Right lobe of liver (tissue), 6 donors: ENCODE results near the gene TRABD2B. TPM values are rescaled to one million over a fixed set of nuclear protein-coding genes. Genes with fewer than 3 reads are reported as not detected.

ENCODE experiments used
- ATAC-seq, 4 donors: fragments of 200-7000 bp; cut with Tn5 transposase; one replicate each; pipeline ENCODE4 v1.9.1; 2020; ENCODE audit warnings: mild to moderate bottlenecking in 4 of 4, moderate library complexity in 4 of 4
- DNase-seq, 3 donors: peaks; one replicate each; pipeline ENCODE4 v3.0.0-alpha.2; 2020
- H3K27ac ChIP-seq, 3 donors: fragments of 200-600 bp; one replicate each; pipeline ENCODE4 v1.8.0; 2022
- H3K27me3 ChIP-seq, 2 donors: fragments of 200-600 bp; one replicate each; pipeline ENCODE4 v1.8.0; 2022
- H3K36me3 ChIP-seq, 4 donors: fragments of 200-600 bp; sonication (generic) in 1 of 4; one replicate each; pipeline versions ENCODE4 v1.5.1 to v1.8.0; 2017 to 2022; ENCODE audit warnings: control low read depth in 1 of 4
- H3K4me1 ChIP-seq, 4 donors: fragments of 200-600 bp; sonication (generic) in 1 of 4; one replicate each; pipeline versions ENCODE4 v1.5.1 to v1.8.0; 2017 to 2022; ENCODE audit warnings: control low read depth in 1 of 4
- H3K4me3 ChIP-seq, 3 donors: fragments of 200-600 bp; one replicate each; pipeline ENCODE4 v1.8.0; 2022
- H3K9me3 ChIP-seq, 4 donors: fragments of 200-600 bp; sonication (generic) in 1 of 4; one replicate each; pipeline versions ENCODE4 v1.5.1 to v1.8.0; 2017 to 2022; ENCODE audit warnings: control low read depth in 1 of 4
- POLR2A ChIP-seq: fragments of 450-650 bp; IDR thresholded peaks from one replicate; pipeline ENCODE4 v1.6.1; 2017; ENCODE audit warnings: antibody characterized with exemption, mild to moderate bottlenecking
- WGBS: methylation state at CpG from one replicate; pipeline ENCODE4 v1.1.6; 2018; ENCODE audit warnings: low coverage, low lambda C conversion rate; ENCODE audit not compliant: insufficient coverage; ENCODE audit errors: missing lambda C conversion rate; 5-methylcytosine and 5-hydroxymethylcytosine counted together
- intact Hi-C, 2 donors: fragments of 100-400 bp; cut with DNase I; formaldehyde crosslinking; loops; one replicate each; pipeline versions ENCODE4 v1.11.2 to v1.14.1; 2022
- total RNA-seq, 6 experiments: library from RNA; depleted of rRNA in 2 of 6; stranded (reverse); fragments of >200 nt in 2 of 6; fragmentation: NEBNext Ultra II Directional in 3 of 6; extraction: Animal tissue kit (Norgen Biotek cat#: 25700) in 3 of 6; gene quantifications; one replicate each; pipeline versions ENCODE4 v1.1.0 to v1.2.4, GENCODE V29; 2016 to 2023
- TF ChIP-seq, protein P1 (sequence below), 4 donors: fragments of 200-600 bp in 3 of 4; fragments of 450-650 bp in 1 of 4; IDR thresholded peaks; one replicate each; pipeline versions ENCODE4 v1.5.1 to v1.8.0; 2016 to 2022; ENCODE audit warnings: antibody characterized with exemption in 4 of 4, mild to moderate bottlenecking in 2 of 4
- donor health status: DM: no; HTN: yes; CAD: no.
- donor health status: DM: no; HTN: no; CAD: no.
- donor health status: DM: no; HTN: no; CAD: no.
- donor health status: DM: no; HTN: yes; CAD: no.
- donor health status: DM: no; HTN: yes; CAD: no.

TRABD2B gene
- total RNA-seq, 6 experiments from 2014 or later = 0.55 to 9.5 (median 1.8) TPM

DNA sequence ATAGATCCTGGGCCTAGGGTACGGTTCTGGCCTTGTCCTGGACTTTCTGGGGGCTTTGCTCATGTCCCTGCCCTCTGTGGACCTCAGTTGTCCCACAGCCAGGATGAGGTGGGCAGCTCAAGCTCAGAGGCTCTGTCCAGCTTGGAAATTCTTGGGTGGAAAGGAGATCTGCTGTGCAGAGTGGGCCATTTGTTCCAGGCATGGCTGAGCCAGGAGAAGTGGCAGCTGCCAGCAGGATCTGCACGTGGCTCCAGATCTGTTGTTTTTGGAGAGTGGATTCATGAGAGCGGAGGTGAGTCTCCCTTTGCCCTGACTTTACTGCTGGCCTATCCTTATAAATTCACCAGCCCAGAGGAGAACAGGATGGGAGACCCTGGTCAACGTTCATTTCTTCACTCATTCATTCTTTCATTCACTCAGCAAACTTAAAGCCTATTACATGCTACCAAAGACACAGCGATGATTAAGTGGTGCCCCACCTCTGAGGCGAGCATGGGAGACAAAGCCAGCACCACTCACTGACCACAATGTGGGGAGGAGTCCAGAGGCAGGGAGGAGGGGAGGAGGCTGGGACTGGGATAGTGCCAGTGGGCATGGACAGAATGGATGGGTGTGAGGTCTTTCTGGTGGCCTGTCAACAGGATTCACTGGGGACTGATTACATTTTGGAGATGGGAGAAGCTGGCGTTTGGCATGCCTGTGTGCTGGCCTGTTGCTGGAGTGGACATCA is 205.1 kb downstream of the TRABD2B start:
- WGBS = 67% methylated on average over 4 of the region's 7 CpGs
- Histone ChIP-seq H3K36me3 (no peaks in the 10 kb centered on the region), H3K4me3 (no peak overlapping the region), H3K27ac (no peak overlapping the region), H3K4me1 (no peaks in the 10 kb centered on the region), H3K27me3 (no peaks in the 10 kb centered on the region), H3K9me3 (no peaks in the 10 kb centered on the region)
- intact Hi-C loops = no loop called here
- ATAC-seq (no peak), DNase-seq (no peak)
- TF ChIP-seq, protein P1, sequence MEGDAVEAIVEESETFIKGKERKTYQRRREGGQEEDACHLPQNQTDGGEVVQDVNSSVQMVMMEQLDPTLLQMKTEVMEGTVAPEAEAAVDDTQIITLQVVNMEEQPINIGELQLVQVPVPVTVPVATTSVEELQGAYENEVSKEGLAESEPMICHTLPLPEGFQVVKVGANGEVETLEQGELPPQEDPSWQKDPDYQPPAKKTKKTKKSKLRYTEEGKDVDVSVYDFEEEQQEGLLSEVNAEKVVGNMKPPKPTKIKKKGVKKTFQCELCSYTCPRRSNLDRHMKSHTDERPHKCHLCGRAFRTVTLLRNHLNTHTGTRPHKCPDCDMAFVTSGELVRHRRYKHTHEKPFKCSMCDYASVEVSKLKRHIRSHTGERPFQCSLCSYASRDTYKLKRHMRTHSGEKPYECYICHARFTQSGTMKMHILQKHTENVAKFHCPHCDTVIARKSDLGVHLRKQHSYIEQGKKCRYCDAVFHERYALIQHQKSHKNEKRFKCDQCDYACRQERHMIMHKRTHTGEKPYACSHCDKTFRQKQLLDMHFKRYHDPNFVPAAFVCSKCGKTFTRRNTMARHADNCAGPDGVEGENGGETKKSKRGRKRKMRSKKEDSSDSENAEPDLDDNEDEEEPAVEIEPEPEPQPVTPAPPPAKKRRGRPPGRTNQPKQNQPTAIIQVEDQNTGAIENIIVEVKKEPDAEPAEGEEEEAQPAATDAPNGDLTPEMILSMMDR (IDR thresholded peaks at IDR 0.05) = no peak
- no peak for TF ChIP-seq POLR2A

DNA sequence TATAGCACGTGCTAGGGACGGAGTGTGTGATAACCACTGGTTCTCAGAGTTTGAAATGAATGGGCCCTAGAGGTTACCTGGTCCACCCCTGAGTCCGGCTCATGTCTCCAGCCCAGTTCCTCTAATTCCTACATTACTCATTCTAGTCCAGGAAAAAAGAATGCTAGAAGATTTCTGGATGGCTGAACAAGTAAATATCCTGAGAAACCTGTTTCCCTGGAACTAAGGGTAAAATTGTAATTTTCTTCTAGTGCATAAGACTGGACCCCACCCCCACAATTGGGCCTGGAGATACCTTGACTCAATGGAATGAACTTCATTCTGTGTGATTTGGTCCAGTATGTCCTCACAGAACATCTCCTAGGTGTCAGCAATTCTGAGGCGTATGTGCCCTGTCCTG is 208.4 kb downstream of the TRABD2B start:
- ATAC-seq (no peak), DNase-seq (no peak)
- H3K4me3 ChIP-seq = no peak overlapping the region
- no peak overlapping the region for H3K27ac ChIP-seq
- 86% methylated on average over 4 of the region's 4 CpGs for WGBS
- H3K4me1 ChIP-seq = peaks cover 0 to 5% (median 0%) of the 10 kb centered on the region in 4 donors
- no peaks in the 10 kb centered on the region for H3K36me3 ChIP-seq
- no peaks in the 10 kb centered on the region for H3K9me3 ChIP-seq
- intact Hi-C loops = no loop called here
- no peaks in the 10 kb centered on the region for H3K27me3 ChIP-seq
- TF ChIP-seq, protein P1 (IDR thresholded peaks at IDR 0.05) = no peak
- TF ChIP-seq POLR2A = no peak

GRCh38 chr1:47787560-47787959 is 209.6 kb downstream of the TRABD2B start:
- DNase-seq (no peak), ATAC-seq (no peak)
- H3K9me3 ChIP-seq = no peaks in the 10 kb centered on the region
- H3K27ac ChIP-seq = no peak overlapping the region
- 91% methylated on average over 1 of the region's 1 CpG for WGBS
- no peaks in the 10 kb centered on the region for H3K27me3 ChIP-seq
- intact Hi-C loops = no loop called here
- H3K4me1 ChIP-seq = peaks cover 0 to 5% (median 0%) of the 10 kb centered on the region in 4 donors
- H3K4me3 ChIP-seq = no peak overlapping the region
- TF ChIP-seq, protein P1 (IDR thresholded peaks at IDR 0.05) = no peak
- no peak for TF ChIP-seq POLR2A
- no peaks in the 10 kb centered on the region for H3K36me3 ChIP-seq

- H3K9me3 ChIP-seq = no peaks in the 10 kb centered on the region
- H3K27me3 ChIP-seq = no peaks in the 10 kb centered on the region
- no peak for TF ChIP-seq POLR2A
- TF ChIP-seq, protein P1 (IDR thresholded peaks at IDR 0.05) = no peak
- no peak overlapping the region for H3K27ac ChIP-seq
- no peak for ATAC-seq
- DNase-seq = no peak
- WGBS = no CpG with 5 or more reads among the region's 6 CpGs
- intact Hi-C loops = no loop called here
- H3K4me3 ChIP-seq = no peak overlapping the region
- peaks cover 0 to 5% (median 0%) of the 10 kb centered on the region in 4 donors for H3K4me1 ChIP-seq
- no peaks in the 10 kb centered on the region for H3K36me3 ChIP-seq
Observed at GRCh38 chr1:47786316-47786715, 210.9 kb downstream of the TRABD2B start.
